Stimulated activated CD4-positive, alpha-beta T cell treated with anti-CD3 and anti-CD28 coated beads, TNF-alpha, amount 100 ng/mL, for 4 hours (primary cell): ENCODE data around the gene PXMP4.

ENCODE experiments used
- DNase-seq, 3 experiments: peaks; one replicate each; pipeline ENCODE4 v3.0.0-alpha.2; 2020; ENCODE audit warnings: low read depth in 3 of 3

PXMP4 gene

GRCh38 chr20:33684533-33685327 is 35.4 kb downstream of the PXMP4 start:
- DNase-seq, result no peak

GRCh38 chr20:33681728-33682353 is 38.3 kb downstream of the PXMP4 start:
- DNase-seq, result no peak

GRCh38 chr20:33681288-33681687 is 38.8 kb downstream of the PXMP4 start:
- no peak for DNase-seq

GRCh38 chr20:33680686-33681085 is 39.4 kb downstream of the PXMP4 start:
- no peak for DNase-seq

- DNase-seq, result no peak
Observed at GRCh38 chr20:33679758-33680485, 40.2 kb downstream of the PXMP4 start.

- DNase-seq, result no peak
Observed at GRCh38 chr20:33677991-33678702, 42.0 kb downstream of the PXMP4 start.

- no peak for DNase-seq
Observed at GRCh38 chr20:33676652-33677645, 43.2 kb downstream of the PXMP4 start.

- DNase-seq, result no peak
Observed at GRCh38 chr20:33676121-33676520, 44.0 kb downstream of the PXMP4 start.

- no peak for DNase-seq
Observed at GRCh38 chr20:33675136-33675959, 44.8 kb downstream of the PXMP4 start.

GRCh38 chr20:33674294-33675135 is 45.6 kb downstream of the PXMP4 start, which contains the start of gene NECAB3:
Gene NECAB3, minus strand, starts transcription at chr20:33674428. Its CDS starts 76 bp downstream, at chr20:33674352.
- peak in 2 of 3 experiments; percentile 27 to 51 for DNase-seq

- DNase-seq, result no peak
Observed at GRCh38 chr20:33673410-33674293, 46.5 kb downstream of the PXMP4 start.

- no peak for DNase-seq
Observed at GRCh38 chr20:33673114-33673409, 47.0 kb downstream of the PXMP4 start.

- DNase-seq, result no peak
Observed at GRCh38 chr20:33672426-33673113, 47.5 kb downstream of the PXMP4 start.

- no peak for DNase-seq
Observed at GRCh38 chr20:33671573-33672288, 48.4 kb downstream of the PXMP4 start.

GRCh38 chr20:33670715-33671499 is 49.2 kb downstream of the PXMP4 start:
- DNase-seq, result no peak
